ENCODE measurements around the gene FBXW11. TPM values are rescaled to one million over a fixed set of nuclear protein-coding genes. Genes with fewer than 3 reads are reported as not detected.
A peak's percentile ranks its signal among the peaks of the same experiment; 100 is the strongest.

The FBXW11 gene
- total and polyA plus RNA-seq, 7 experiments from 2014 or later: 15.0 to 40.7 (median 30.0) TPM

DNA sequence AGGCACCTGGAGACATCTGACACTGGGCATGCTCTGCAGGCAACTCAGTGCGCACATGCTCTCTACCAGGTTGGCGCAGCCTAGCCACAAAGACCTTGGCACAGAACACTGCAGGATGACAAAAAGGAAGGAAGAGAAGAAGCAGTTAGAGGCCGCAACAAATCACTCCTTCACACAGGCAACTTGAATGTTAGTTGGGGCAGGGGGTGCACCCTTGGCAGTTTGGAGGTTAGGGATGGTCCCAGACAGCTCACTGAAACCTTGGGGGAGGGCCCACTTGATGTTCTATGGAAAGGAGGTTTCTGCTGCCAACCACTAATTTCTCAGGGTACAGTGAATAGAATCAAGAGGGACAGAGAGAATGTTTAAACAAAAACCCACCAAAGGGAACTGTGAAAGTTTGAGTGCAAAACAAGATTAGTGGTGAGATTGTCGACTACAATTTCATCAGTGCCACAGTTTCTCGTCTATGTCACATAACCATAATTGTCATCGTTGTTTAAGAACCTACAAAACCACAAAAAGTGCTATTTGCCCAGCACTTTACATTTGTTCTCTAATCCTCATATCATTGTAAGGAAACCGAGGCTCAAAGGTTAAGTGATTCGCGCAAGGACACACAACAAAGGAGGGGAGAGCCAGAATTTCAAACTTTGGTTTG lies 48.7 kb downstream of the FBXW11 start:
- intact Hi-C loops (cut with micrococcal nuclease): no loop called here
- H3K27ac ChIP-seq (ENCODE audit: low read depth, low read length): peak overlapping the region; percentile 14
- H3K27me3 ChIP-seq (ENCODE audit: control insufficient read depth in 2 of 2, insufficient read depth in 2 of 2, low read length in 2 of 2): no peaks in the 10 kb centered on the region

DNA sequence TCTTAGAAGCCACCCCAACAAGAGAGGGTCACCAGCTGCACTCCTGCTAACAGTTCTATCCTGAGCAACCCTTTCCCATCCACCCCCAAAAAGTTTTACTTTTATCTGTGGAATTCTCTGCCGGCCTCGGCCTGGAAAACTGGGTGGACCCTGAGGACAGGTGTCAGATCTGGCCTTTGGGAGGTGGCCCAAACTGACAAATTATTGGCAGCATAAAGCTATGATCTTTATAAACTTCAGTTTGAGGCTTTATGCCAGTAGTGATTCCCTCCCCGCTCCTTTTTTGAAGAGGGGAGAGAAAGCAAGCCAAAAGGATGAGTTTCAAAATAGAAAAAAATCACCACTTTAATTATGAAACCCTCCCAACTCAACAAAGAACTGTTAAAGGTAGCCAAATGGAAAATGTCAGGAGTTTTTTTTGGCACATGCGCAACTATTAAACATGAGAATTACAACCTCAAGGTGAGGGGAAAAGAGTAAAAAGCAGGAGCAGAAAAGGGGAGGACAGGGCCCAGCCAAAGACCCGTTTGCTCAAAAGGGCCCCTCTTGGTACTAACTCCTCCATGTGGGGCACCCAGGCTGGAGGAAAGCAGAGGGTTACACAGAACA lies 49.4 kb downstream of the FBXW11 start:
- CTCF ChIA-PET: no interaction called here
- peak overlapping the region; percentile 1 to 69 (median 56) for H3K4me3 Mint-ChIP-seq
- H3K4me1 Mint-ChIP-seq: peaks cover 31 to 90% (median 74%) of the 10 kb centered on the region in 7 donors
- Histone ChIP-seq H3K36me3 (ENCODE audit: control insufficient read depth in 2 of 3, insufficient read depth in 3 of 3, low read length in 3 of 3) (no peaks in the 10 kb centered on the region), H3K27me3 (ENCODE audit: control insufficient read depth in 2 of 2, insufficient read depth in 2 of 2, low read length in 2 of 2) (no peaks in the 10 kb centered on the region), H3K9me3 (ENCODE audit: control insufficient read depth in 2 of 3, low read length in 3 of 3) (no peaks in the 10 kb centered on the region), H3K27ac (ENCODE audit: low read depth, low read length) (no peak overlapping the region), H3K4me1 (ENCODE audit: control insufficient read depth in 2 of 2, insufficient read depth in 2 of 2, low read length in 2 of 2) (peaks cover 25 to 27% of the 10 kb centered on the region in 2 donors), H3K4me3 (ENCODE audit: low read length) (no peak overlapping the region)
- no peaks in the 10 kb centered on the region for H3K36me3 Mint-ChIP-seq
- no peak for ATAC-seq
- no peak for DNase-seq
- intact Hi-C loops (cut with micrococcal nuclease): no loop called here
- POLR2A ChIA-PET: interaction anchor here (0.6 kb wide), 1 partner anchor 48 kb away, joined by 3 read pairs; no protein-coding TSS in a partner anchor
- no peaks in the 10 kb centered on the region for H3K27me3 Mint-ChIP-seq
- H3K27ac Mint-ChIP-seq: peak overlapping the region in 7 of 9 donors; percentile 64 to 90 (median 68)
- H3K9me3 Mint-ChIP-seq: no peaks in the 10 kb centered on the region

More for the DNA sequence above, 48.7 kb downstream of the FBXW11 start:
- Mint-ChIP-seq H3K36me3 (no peaks in the 10 kb centered on the region), H3K27ac (peak overlapping the region in 8 of 9 donors; percentile 64 to 90 (median 74)), H3K4me3 (peak overlapping the region; percentile 1 to 69 (median 56)), H3K4me1 (peaks cover 31 to 95% (median 73%) of the 10 kb centered on the region in 7 donors), H3K9me3 (no peaks in the 10 kb centered on the region), H3K27me3 (no peaks in the 10 kb centered on the region)
- ATAC-seq: peak; percentile 79
- no peak overlapping the region for H3K4me3 ChIP-seq (ENCODE audit: low read length)
- peak in 8 of 9 donors; percentile 15 to 45 (median 30) for DNase-seq
- H3K4me1 ChIP-seq (ENCODE audit: control insufficient read depth in 2 of 2, insufficient read depth in 2 of 2, low read length in 2 of 2): peaks cover 26 to 30% of the 10 kb centered on the region in 2 donors
- H3K9me3 ChIP-seq (ENCODE audit: control insufficient read depth in 2 of 3, low read length in 3 of 3): no peaks in the 10 kb centered on the region
- POLR2A ChIA-PET: no interaction called here
- CTCF ChIA-PET: interaction anchor here (0.6 kb wide), 1 partner anchor 228 kb away, joined by 3 read pairs; no protein-coding TSS in a partner anchor
- no peaks in the 10 kb centered on the region for H3K36me3 ChIP-seq (ENCODE audit: control insufficient read depth in 2 of 3, insufficient read depth in 3 of 3, low read length in 3 of 3)

DNA sequence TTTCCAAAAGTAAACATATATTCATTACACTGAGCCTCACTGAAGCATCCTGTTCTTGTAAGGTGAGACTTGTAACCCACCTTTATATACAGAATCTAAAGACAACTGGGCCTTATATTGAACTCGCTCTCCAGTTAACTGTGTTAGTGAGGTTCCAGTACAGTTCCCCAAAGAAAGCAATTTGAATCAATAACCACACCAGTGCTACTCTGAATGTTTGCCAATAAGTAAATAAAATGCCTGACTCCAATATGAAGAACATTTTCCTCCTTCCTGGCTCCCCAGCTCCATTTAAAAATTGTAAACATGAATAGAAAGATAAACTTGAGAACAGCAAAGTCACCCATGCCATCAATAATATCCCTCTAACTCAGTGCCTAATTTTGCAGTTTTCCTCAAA lies 50.1 kb downstream of the FBXW11 start:
- no peaks in the 10 kb centered on the region for H3K36me3 Mint-ChIP-seq
- ChIA-PET POLR2A (interaction anchor here (0.6 kb wide), 1 partner anchor 49 kb away, joined by 3 read pairs; no protein-coding TSS in a partner anchor), CTCF (no interaction called here)
- peak overlapping the region in 3 of 9 donors; percentile 20 to 39 (median 30) for H3K27ac Mint-ChIP-seq
- peaks cover 25 to 87% (median 74%) of the 10 kb centered on the region in 7 donors for H3K4me1 Mint-ChIP-seq
- H3K9me3 Mint-ChIP-seq: no peaks in the 10 kb centered on the region
- no peaks in the 10 kb centered on the region for H3K36me3 ChIP-seq (ENCODE audit: control insufficient read depth in 2 of 3, insufficient read depth in 3 of 3, low read length in 3 of 3)
- DNase-seq: no peak
- H3K9me3 ChIP-seq (ENCODE audit: control insufficient read depth in 2 of 3, low read length in 3 of 3): no peaks in the 10 kb centered on the region
- no peaks in the 10 kb centered on the region for H3K27me3 Mint-ChIP-seq
- H3K4me3 ChIP-seq (ENCODE audit: low read length): no peak overlapping the region
- ATAC-seq: no peak
- no peak overlapping the region for H3K4me3 Mint-ChIP-seq
- no peaks in the 10 kb centered on the region for H3K27me3 ChIP-seq (ENCODE audit: control insufficient read depth in 2 of 2, insufficient read depth in 2 of 2, low read length in 2 of 2)
- intact Hi-C loops (cut with micrococcal nuclease): no loop called here
- peaks cover 25 to 29% of the 10 kb centered on the region in 2 donors for H3K4me1 ChIP-seq (ENCODE audit: control insufficient read depth in 2 of 2, insufficient read depth in 2 of 2, low read length in 2 of 2)
- H3K27ac ChIP-seq (ENCODE audit: low read depth, low read length): no peak overlapping the region

DNA sequence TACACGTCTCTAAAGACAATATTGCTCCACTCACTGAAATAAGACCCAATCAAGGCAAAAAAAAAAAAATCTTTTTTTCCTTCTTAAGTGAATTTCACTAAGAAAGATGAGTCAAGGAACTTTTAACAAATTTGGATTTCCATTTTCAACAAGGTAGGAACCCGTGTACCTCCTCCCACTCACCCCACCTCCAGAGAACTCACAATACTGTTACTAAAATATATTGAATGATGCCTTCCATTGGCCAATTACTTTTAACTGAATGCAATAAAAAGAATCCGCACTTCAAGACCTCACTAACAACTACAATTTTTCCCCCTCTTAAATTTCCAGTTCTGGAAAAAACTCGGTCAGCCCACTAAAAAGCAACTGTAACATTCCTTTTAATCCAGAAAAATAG lies 50.7 kb downstream of the FBXW11 start:
- H3K27ac Mint-ChIP-seq: peak overlapping the region in 2 of 9 donors; percentile 20 to 42
- H3K4me3 Mint-ChIP-seq: no peak overlapping the region
- DNase-seq: no peak
- no peaks in the 10 kb centered on the region for H3K36me3 Mint-ChIP-seq
- Histone ChIP-seq H3K36me3 (ENCODE audit: control insufficient read depth in 2 of 3, insufficient read depth in 3 of 3, low read length in 3 of 3) (no peaks in the 10 kb centered on the region), H3K27me3 (ENCODE audit: control insufficient read depth in 2 of 2, insufficient read depth in 2 of 2, low read length in 2 of 2) (no peaks in the 10 kb centered on the region), H3K4me3 (ENCODE audit: low read length) (no peak overlapping the region), H3K9me3 (ENCODE audit: control insufficient read depth in 2 of 3, low read length in 3 of 3) (no peaks in the 10 kb centered on the region), H3K27ac (ENCODE audit: low read depth, low read length) (no peak overlapping the region), H3K4me1 (ENCODE audit: control insufficient read depth in 2 of 2, insufficient read depth in 2 of 2, low read length in 2 of 2) (peaks cover 25 to 29% of the 10 kb centered on the region in 2 donors)
- no peak for ATAC-seq
- H3K4me1 Mint-ChIP-seq: peaks cover 19 to 85% (median 73%) of the 10 kb centered on the region in 7 donors
- CTCF ChIA-PET: no interaction called here
- POLR2A ChIA-PET: interaction anchor here (0.7 kb wide), 1 partner anchor 30 kb away, joined by 4 read pairs; no protein-coding TSS in a partner anchor
- H3K9me3 Mint-ChIP-seq: no peaks in the 10 kb centered on the region
- intact Hi-C loops (cut with micrococcal nuclease): no loop called here
- H3K27me3 Mint-ChIP-seq: no peaks in the 10 kb centered on the region

DNA sequence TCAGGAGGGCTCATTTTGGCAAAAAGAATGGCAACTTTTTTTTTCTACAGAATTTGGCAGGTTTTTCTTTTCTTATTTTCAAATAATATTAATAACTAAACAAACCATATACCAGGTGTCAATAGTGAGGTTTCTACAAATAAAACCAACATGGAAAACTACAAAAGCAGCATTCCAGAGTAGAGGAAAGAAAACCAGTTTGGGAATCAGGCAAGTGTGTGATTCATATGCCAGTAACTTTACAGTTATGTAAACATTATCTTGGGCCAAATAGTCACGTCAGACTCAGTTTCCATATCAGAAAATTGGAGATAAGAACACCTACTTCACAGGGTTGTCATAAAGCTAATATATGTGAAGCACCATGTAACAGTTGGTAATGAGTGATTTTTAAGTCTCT lies 51.7 kb downstream of the FBXW11 start:
- H3K4me3 ChIP-seq (ENCODE audit: low read length): no peak overlapping the region
- H3K27me3 ChIP-seq (ENCODE audit: control insufficient read depth in 2 of 2, insufficient read depth in 2 of 2, low read length in 2 of 2): no peaks in the 10 kb centered on the region
- H3K27ac ChIP-seq (ENCODE audit: low read depth, low read length): no peak overlapping the region
- ATAC-seq (no peak), DNase-seq (no peak)
- intact Hi-C loops (cut with micrococcal nuclease): no loop called here
- Mint-ChIP-seq H3K27me3 (no peaks in the 10 kb centered on the region), H3K4me1 (peaks cover 19 to 83% (median 68%) of the 10 kb centered on the region in 7 donors), H3K4me3 (no peak overlapping the region), H3K36me3 (no peaks in the 10 kb centered on the region), H3K9me3 (no peaks in the 10 kb centered on the region), H3K27ac (no peak overlapping the region)
- ChIA-PET CTCF (no interaction called here), POLR2A (no interaction called here)
- peaks cover 25 to 29% of the 10 kb centered on the region in 2 donors for H3K4me1 ChIP-seq (ENCODE audit: control insufficient read depth in 2 of 2, insufficient read depth in 2 of 2, low read length in 2 of 2)
- no peaks in the 10 kb centered on the region for H3K9me3 ChIP-seq (ENCODE audit: control insufficient read depth in 2 of 3, low read length in 3 of 3)
- no peaks in the 10 kb centered on the region for H3K36me3 ChIP-seq (ENCODE audit: control insufficient read depth in 2 of 3, insufficient read depth in 3 of 3, low read length in 3 of 3)

DNA sequence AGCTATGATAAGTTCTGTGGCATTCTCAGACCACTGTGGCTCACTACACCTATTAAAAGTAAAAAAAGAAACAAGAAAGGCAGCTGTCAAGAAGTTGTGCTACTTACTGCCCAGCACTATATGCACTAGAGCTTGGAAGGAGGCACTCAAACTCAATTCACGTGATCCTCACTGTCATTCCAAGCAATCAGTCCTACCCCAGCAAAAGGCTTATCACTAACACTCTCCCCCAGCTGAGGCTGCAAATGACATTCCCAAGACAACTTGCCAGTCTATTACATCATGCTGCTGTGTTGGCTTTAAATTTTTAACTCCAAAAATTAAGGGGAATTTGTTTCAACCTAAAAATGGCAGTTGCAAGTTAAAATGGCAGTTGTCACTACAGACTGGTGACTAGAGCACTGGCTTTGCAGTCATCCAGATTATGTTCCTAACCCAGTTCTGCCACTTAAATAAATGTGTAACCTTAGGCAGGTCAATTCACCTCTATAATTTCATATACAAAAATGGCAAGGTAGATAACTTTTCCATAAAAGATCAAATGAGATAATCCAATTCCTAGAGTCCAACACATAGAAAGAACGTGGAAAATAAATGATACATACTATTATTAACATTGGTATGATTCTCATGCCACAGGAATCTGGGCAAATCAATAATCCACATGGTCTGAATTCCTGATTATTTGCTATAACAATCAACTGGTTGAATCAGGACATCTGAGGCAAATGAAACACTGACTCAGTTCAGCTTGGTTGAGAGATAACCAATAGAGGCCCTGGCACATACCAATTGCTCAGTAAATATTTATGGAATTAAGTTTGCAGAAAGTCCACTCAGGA lies 52.4 kb downstream of the FBXW11 start:
- Mint-ChIP-seq H3K27ac (peak overlapping the region in 1 of 9 donors; percentile 3), H3K27me3 (no peaks in the 10 kb centered on the region), H3K4me3 (no peak overlapping the region), H3K36me3 (no peaks in the 10 kb centered on the region), H3K9me3 (no peaks in the 10 kb centered on the region), H3K4me1 (peaks cover 21 to 81% (median 65%) of the 10 kb centered on the region in 7 donors)
- intact Hi-C loops (cut with micrococcal nuclease): no loop called here
- H3K36me3 ChIP-seq (ENCODE audit: control insufficient read depth in 2 of 3, insufficient read depth in 3 of 3, low read length in 3 of 3): no peaks in the 10 kb centered on the region
- H3K4me3 ChIP-seq (ENCODE audit: low read length): no peak overlapping the region
- DNase-seq: no peak
- no peak for ATAC-seq
- CTCF ChIA-PET: no interaction called here
- H3K4me1 ChIP-seq (ENCODE audit: control insufficient read depth in 2 of 2, insufficient read depth in 2 of 2, low read length in 2 of 2): peaks cover 24 to 29% of the 10 kb centered on the region in 2 donors
- no peak overlapping the region for H3K27ac ChIP-seq (ENCODE audit: low read depth, low read length)
- POLR2A ChIA-PET: interaction anchor here (1.6 kb wide), 1 partner anchor 9 kb away, joined by 4 read pairs; no protein-coding TSS in a partner anchor
- no peaks in the 10 kb centered on the region for H3K9me3 ChIP-seq (ENCODE audit: control insufficient read depth in 2 of 3, low read length in 3 of 3)
- H3K27me3 ChIP-seq (ENCODE audit: control insufficient read depth in 2 of 2, insufficient read depth in 2 of 2, low read length in 2 of 2): no peaks in the 10 kb centered on the region

Data from naive thymus-derived CD4-positive, alpha-beta T cell (primary cell).